ENCODE measurements around the gene EVX1.
A peak's percentile ranks its signal among the peaks of the same experiment; 100 is the strongest.

The EVX1 gene

DNA sequence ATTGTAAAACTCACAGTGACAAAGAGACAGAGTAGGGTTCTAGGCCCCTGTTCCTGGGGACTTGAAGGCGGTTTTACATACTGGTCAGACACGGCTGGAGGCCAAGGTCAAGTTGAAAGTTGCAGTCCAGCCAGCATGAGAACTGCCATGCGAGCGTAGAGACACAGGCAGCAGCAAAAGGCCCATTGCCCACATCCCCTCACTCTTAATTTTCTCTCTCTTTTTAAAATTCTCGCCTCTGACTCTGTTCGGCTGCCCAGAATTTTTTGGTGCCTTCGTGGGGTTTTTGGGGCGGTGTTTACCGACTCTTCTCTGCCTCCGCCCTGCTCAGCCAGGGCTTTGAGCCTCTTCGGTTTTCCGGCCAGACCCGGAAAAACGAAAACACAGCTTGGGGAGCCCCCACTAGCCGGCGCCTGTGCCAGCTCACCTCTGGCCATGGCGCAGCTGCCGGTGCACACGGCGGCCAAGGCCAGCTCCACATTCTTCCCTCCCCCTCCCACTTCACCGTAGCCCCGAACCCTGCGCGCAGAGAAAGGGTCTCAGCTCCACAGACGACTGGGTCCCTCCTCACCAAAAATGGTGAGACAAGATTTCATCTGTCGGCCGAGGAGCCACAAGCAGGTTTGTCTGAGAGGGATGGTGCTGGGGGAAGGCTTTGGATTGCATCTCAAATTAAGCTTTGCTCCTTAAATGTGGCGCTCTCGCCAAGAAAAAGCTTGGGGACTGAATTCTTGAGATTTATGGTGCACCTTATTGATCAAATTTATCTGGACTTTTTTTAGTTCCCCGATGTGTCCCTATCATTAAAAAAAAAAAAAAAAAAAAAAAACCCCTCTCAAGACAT, 40.4 kb upstream of the EVX1 start:
- Mint-ChIP-seq H3K27ac (no peak overlapping the region), H3K9me3 (no peaks in the 10 kb centered on the region), H3K36me3 (ENCODE audit: low read depth) (no peaks in the 10 kb centered on the region), H3K4me3 (peak overlapping the region; percentile 17), H3K27me3 (peaks cover 83% of the 10 kb centered on the region), H3K4me1 (peaks cover 42% of the 10 kb centered on the region)
- ATAC-seq (no peak), DNase-seq (no peak)

DNA sequence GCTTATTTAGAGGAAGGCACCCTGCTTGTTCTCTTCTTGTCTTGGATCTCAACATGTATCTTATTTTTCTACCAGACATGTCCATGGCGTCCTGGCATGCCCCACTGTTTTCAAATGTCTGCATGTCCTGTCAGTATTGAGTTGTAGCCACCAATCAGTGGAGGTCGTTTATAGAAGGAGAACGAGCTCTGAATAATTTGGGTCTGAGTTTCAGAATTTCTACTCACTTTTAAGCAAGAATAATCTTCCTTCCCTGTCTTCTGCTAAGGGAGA, 39.8 kb upstream of the EVX1 start:
- Mint-ChIP-seq H3K36me3 (ENCODE audit: low read depth) (no peaks in the 10 kb centered on the region), H3K9me3 (no peaks in the 10 kb centered on the region), H3K4me3 (no peak overlapping the region), H3K27ac (peak overlapping the region; percentile 5), H3K27me3 (peaks cover 83% of the 10 kb centered on the region), H3K4me1 (peaks cover 42% of the 10 kb centered on the region)
- ATAC-seq (no peak), DNase-seq (no peak)

DNA sequence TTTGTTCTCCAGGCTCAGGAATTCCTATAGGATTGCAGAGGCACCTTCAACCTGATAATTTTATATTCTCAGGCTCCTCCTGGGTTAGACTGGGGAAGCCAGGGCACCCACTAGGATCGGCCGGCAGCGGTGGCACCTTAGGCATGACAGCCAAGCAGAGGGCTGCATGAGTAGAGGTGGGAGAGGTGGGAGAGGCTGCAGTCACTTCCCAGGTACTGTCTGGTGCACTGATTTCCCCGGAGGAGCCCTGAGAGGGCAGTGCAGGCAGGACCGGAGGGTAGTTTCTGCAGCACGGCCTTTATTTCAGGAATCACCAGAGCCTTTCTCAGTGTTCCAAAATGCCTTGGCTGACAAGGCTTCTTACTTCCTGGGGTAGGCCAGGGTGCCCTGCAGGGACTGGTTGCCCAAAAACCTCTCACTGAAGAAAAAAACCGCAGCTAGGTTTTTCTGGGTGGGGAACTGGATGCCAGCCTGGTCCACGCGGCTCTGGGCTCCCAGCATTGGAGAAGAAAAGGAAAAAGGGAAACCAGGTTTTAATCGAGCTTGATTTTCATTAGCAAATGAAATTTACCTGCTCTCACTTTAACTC, 39.1 kb upstream of the EVX1 start:
- Mint-ChIP-seq H3K4me3 (no peak overlapping the region), H3K4me1 (peaks cover 39% of the 10 kb centered on the region), H3K27ac (no peak overlapping the region), H3K36me3 (ENCODE audit: low read depth) (no peaks in the 10 kb centered on the region), H3K27me3 (peaks cover 83% of the 10 kb centered on the region), H3K9me3 (no peaks in the 10 kb centered on the region)
- ATAC-seq (no peak), DNase-seq (no peak)

DNA sequence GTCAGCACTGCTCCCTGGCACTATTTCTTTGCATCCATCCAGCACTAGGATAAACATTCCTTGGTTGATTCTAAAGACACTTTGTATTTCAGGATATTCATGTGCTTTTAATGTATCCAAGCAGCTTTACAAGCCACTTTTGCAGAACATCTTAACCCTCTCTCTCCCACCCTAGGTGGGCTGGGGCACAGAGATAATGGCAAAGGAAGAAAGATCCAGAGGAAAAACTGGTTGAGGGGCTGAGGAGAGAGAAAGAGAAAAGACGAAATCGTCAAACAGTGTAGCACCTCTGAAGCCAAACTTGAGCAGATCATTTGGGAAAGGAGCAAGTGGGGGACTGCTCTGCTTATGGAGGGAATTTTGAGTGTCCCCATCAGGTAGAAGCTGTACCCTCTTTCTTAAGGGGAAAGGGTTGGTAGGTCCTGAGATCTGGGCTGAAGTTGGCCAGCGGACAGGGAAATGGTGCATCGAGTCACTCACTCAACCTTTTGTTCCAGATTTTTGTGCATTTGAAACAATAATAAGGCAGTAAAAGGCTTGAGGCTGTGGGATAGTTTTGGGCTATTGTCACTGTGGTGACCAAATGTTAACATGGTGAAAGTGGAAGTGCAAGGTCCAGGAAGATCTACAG, 38.5 kb upstream of the EVX1 start:
- H3K27me3 Mint-ChIP-seq: peaks cover 84% of the 10 kb centered on the region
- peaks cover 35% of the 10 kb centered on the region for H3K4me1 Mint-ChIP-seq
- H3K36me3 Mint-ChIP-seq (ENCODE audit: low read depth): no peaks in the 10 kb centered on the region
- no peak for ATAC-seq
- H3K9me3 Mint-ChIP-seq: no peaks in the 10 kb centered on the region
- no peak for DNase-seq
- H3K27ac Mint-ChIP-seq: no peak overlapping the region
- H3K4me3 Mint-ChIP-seq: no peak overlapping the region

DNA sequence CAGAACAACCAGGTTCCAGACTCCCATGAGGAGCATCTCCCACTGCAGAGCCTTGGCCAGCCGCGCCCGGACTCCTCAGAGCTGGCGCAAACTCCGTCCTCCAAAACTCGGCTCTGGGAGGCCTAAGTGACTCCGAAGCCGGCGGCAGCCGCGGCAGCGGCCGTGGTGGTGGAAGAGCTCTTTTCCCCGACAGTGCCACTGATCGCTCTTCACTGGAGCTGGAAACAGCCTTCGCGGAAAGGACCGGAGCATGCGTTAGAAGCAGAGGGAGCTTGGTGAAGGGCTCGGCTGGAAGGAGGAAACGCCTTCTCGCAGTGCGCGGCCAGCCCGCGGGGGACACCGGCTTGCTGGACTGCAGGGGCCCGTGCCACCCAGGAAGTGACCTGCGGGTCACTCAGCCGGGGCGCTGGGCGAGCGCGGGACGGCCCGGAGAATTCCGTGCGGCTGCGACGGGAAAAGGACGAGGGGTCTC, 37.7 kb upstream of the EVX1 start:
- ATAC-seq (no peak), DNase-seq (no peak)
- H3K27me3 Mint-ChIP-seq: peaks cover 91% of the 10 kb centered on the region
- H3K36me3 Mint-ChIP-seq (ENCODE audit: low read depth): no peaks in the 10 kb centered on the region
- no peaks in the 10 kb centered on the region for H3K9me3 Mint-ChIP-seq
- no peak overlapping the region for H3K4me3 Mint-ChIP-seq
- H3K27ac Mint-ChIP-seq: no peak overlapping the region
- peaks cover 33% of the 10 kb centered on the region for H3K4me1 Mint-ChIP-seq

DNA sequence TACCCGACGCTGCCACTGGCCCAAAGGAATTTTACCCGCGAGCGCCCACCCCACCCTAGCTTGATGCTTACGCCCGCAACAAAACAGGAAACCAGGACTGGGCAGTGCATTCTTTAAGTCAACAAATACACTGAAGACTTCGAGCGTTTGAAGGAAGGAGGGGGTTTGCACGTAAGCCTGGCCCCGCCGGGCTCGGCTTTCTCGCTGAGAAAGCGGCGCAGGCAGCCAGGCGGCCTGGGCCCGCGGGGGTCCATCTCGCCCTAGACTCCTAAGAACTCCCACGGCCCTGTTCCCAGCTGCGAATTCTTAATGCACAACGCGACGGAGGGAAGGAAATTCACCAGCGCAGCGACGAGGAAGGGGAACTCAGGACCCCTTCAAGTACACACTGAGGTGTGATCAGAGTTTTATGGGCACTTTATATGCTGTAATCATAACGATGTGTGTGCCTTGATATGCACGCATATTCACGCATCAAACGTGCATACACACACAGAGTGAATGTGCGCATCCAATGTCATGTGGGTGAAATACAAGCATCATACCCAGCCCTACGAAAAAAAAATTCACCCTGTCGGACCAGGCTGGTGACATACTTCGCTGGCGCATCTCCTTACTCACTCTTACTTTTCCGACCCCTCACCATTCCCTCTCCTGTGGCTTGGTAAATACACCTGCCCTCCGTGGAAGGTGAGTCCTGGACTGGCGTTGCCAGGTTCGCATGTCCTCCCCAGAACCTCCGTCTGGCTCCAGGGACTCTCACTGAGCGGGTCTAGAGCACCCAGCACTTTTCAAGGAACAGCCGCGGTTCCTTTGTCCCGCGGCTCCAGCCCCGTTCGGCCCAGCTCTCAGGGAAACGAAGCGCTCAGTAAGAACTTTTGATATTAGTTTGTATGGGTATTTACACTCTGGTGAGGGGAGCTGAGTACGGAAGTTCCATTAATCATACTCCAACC, 37.0 kb upstream of the EVX1 start:
- DNase-seq (no peak), ATAC-seq (no peak)
- H3K27ac Mint-ChIP-seq: no peak overlapping the region
- H3K4me3 Mint-ChIP-seq: no peak overlapping the region
- no peaks in the 10 kb centered on the region for H3K9me3 Mint-ChIP-seq
- H3K36me3 Mint-ChIP-seq (ENCODE audit: low read depth): no peaks in the 10 kb centered on the region
- peaks cover 94% of the 10 kb centered on the region for H3K27me3 Mint-ChIP-seq
- peaks cover 34% of the 10 kb centered on the region for H3K4me1 Mint-ChIP-seq

DNA sequence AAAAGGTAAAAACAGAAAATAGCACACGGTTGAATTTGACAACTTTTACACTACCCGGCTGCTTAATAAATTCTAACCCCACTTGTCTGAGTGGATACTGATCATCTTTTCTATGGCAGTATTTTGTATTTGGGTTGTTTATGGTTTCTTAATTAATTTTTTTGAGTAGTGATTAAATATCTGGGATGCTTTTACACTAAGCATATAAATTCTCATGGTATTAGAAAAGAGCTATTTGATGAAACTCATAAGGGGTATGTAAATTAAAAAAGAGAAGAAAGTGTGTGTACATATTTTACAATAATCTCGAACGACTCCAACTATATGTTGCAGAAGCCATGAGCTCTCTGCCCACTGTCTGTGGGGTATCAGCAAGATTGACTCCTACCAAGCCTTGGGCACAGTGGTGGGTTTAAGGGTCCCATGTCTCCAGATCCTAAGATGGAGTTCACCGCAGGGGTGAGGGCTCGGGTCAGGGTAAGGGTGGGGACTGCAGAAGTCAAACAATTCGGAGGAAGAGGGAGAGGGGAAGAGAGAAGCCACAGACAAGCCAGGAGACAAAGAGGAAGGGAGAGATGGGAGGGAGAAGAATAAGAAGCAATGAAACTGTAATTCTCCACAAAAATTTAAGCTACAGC, 35.1 kb upstream of the EVX1 start:
- Mint-ChIP-seq H3K36me3 (ENCODE audit: low read depth) (no peaks in the 10 kb centered on the region), H3K4me3 (no peak overlapping the region), H3K27me3 (peaks cover 93% of the 10 kb centered on the region), H3K4me1 (peaks cover 18% of the 10 kb centered on the region), H3K9me3 (no peaks in the 10 kb centered on the region), H3K27ac (no peak overlapping the region)
- DNase-seq: no peak
- no peak for ATAC-seq

DNA sequence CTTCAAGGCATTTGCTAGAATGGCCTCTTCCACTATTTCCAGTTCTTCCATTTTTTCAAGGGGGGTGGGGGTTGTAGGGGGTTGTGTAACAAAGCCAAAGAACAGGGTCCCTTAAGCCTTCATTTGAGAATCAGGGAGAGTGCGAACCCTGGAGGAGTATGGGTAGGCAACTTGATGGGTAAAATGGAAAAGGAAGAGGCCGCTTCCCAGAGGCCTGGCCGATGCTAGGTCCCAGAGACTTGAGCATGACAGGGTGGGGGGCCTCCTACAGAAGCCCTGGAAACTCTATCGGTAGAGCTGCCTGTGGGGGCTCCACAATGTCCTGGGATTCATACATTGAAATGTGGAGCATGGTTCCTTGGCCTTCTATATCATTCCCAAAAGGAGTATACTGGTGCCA, 33.6 kb upstream of the EVX1 start:
- Mint-ChIP-seq H3K4me1 (peaks cover 17% of the 10 kb centered on the region), H3K9me3 (no peaks in the 10 kb centered on the region), H3K27me3 (peaks cover 92% of the 10 kb centered on the region), H3K27ac (no peak overlapping the region), H3K36me3 (ENCODE audit: low read depth) (no peaks in the 10 kb centered on the region), H3K4me3 (no peak overlapping the region)
- no peak for DNase-seq
- no peak for ATAC-seq

DNA sequence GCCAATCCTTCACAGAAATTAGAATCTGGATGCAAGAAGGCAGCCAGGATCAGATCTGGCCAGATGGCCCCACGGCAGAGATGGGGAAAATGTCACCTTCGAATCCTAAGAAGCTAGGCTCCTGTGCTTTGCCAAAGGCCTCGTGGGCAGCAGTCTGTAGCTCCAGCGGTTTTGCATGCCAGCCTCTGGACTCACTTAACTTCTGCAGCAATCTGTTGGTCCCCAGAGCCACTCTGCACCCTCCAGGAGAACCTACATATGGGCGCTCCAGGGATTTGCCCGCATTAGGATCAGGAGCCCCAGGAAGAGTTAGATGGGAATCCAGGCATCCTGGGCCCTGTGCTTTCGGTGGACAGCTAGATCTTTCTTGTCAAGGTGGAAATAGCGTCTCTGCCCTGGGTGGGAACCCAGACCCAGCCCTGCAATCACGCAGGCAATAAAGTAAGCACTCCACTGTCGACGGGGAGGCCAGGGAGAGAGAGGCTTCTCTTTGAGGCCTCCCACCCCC, 32.6 kb upstream of the EVX1 start:
- Mint-ChIP-seq H3K27ac (no peak overlapping the region), H3K4me1 (peaks cover 13% of the 10 kb centered on the region), H3K4me3 (no peak overlapping the region), H3K36me3 (ENCODE audit: low read depth) (no peaks in the 10 kb centered on the region), H3K27me3 (peaks cover 92% of the 10 kb centered on the region), H3K9me3 (no peaks in the 10 kb centered on the region)
- DNase-seq: no peak
- ATAC-seq: no peak

DNA sequence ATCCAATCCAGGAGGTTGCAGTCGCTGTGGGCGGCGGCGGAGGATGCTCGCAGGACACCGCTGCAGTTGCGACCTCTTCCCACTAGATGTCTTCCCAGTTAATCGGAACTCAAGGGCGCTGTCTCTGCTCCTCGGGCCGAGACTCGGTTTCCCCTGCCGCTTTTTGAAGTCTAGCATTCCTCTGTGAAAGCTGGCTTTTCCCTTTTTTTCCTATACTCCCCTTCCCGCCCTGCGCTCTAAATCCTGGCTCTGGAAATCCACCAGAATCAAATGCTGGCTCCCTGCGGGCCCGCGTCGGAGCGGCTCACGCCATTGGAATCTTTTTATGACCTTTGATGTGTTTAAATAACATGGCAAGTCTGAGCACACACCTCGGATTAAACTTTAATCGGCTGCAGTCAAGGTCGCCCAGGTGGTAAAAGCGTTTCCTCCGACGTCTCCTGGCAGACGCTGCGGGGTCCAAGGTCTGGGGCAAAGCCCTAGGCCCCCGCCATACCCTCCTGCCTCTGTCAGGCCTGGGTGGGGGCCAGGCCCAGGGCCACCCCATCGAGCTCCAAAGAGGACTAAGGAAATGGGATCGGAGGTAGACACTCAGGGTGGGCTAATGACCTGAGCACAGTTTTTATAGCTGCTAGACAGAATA, 32.0 kb upstream of the EVX1 start:
- ATAC-seq: peak; percentile 61
- Mint-ChIP-seq H3K4me3 (peak overlapping the region; percentile 26), H3K4me1 (peaks cover 10% of the 10 kb centered on the region), H3K27ac (no peak overlapping the region), H3K36me3 (ENCODE audit: low read depth) (no peaks in the 10 kb centered on the region), H3K9me3 (no peaks in the 10 kb centered on the region), H3K27me3 (peaks cover 95% of the 10 kb centered on the region)
- DNase-seq: peak; percentile 62

DNA sequence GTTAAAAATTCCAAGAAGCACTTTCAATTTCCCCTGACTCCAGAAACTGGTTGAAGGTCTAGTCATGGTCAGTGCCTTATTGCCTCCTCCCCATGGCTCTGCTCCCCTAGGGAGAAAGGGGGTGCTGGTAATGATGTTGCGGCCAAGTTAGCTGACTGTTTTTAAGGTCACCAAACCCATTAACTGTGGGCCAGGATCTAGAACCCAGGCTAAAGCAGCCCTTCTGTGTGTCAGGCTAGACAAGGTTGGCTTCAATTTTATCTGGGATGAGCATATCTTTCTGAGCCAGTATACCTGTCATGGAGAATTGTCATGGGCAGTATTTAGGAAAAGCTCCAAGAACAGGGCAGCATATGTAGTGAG, 31.5 kb upstream of the EVX1 start:
- Mint-ChIP-seq H3K9me3 (no peaks in the 10 kb centered on the region), H3K27ac (no peak overlapping the region), H3K36me3 (ENCODE audit: low read depth) (no peaks in the 10 kb centered on the region), H3K4me3 (no peak overlapping the region), H3K27me3 (peaks cover 94% of the 10 kb centered on the region), H3K4me1 (peaks cover 7% of the 10 kb centered on the region)
- DNase-seq (no peak), ATAC-seq (no peak)

DNA sequence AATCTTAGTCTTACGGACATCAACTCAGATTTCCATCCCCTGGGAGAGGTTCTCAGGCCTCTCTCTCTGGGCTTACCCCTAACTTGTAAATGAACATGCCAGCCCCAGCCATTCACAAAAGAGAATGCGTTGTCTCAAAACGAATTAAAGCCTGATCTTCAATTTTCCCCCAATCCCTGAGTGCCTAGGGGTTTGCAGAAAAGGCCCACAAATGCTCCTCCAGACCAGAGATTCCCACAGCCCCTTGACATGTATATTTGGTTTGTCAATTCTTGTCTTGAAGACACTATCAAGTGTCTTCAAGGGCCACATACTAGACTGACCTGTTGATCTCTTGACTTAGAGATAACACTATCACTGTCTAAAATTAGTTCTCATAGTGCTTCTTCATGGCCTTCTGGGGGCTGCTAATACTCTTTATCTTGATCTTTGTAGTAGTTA, 30.8 kb upstream of the EVX1 start:
- no peak overlapping the region for H3K27ac Mint-ChIP-seq
- no peaks in the 10 kb centered on the region for H3K36me3 Mint-ChIP-seq (ENCODE audit: low read depth)
- H3K4me3 Mint-ChIP-seq: no peak overlapping the region
- H3K27me3 Mint-ChIP-seq: peaks cover 93% of the 10 kb centered on the region
- no peaks in the 10 kb centered on the region for H3K9me3 Mint-ChIP-seq
- H3K4me1 Mint-ChIP-seq: peaks cover 7% of the 10 kb centered on the region
- ATAC-seq (no peak), DNase-seq (no peak)

DNA sequence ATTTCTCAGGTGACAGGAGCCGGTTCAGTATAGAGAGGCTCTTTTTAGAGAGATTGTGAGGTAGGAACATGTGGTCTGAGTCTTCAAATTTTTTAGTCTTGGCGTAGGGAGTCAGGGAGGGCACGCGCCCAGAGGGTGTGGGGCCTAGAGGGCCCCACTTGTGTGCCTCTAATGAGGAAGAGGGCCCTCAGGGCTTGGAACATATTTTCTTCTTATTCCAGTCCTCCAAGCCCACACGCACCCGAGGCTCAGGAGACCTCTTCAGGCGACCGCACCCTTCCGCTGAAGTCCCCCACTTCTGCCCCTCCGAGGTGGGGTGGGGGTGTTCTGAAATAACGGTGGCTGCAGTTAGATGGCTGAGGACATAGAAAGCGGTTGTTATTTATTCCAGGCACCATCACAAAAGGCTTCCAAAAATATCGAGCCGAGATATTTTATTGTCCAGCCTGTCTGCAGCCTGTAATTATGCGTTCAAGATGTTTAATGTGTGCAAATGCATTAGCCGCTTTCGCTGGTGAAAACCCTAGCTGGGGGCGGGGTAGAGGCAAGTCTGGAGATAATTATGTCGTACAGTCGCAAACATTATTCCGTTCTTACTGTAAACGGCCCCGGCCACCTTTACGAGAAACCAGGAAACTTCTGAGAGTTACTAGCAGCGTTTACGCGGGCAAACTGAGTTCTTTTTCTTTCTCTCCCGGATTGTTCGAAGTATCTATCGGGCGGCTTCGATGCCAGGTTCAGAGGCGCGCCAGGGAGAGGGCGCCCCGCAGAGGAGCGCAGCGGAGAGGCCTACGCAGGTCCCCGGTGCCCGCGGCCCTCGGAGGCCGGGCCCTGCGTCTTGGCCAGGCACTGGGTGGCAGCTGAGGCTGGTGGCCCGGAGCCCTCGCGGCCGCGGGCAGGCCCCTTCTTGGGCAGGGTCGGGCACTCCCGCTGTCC, 29.8 kb upstream of the EVX1 start:
- Mint-ChIP-seq H3K36me3 (ENCODE audit: low read depth) (no peaks in the 10 kb centered on the region), H3K27me3 (peaks cover 91% of the 10 kb centered on the region), H3K4me1 (peaks cover 7% of the 10 kb centered on the region), H3K27ac (no peak overlapping the region), H3K9me3 (no peaks in the 10 kb centered on the region), H3K4me3 (no peak overlapping the region)
- ATAC-seq (no peak), DNase-seq (no peak)
